ENCODE results near the gene ZXDB. TPM values are rescaled to one million over a fixed set of nuclear protein-coding genes. Genes with fewer than 3 reads are reported as not detected.

The ZXDB gene
- total and polyA plus RNA-seq, 2 experiments from 2014 or later = 2.5 to 16.1 TPM

- TF ChIP-seq, protein P1, sequence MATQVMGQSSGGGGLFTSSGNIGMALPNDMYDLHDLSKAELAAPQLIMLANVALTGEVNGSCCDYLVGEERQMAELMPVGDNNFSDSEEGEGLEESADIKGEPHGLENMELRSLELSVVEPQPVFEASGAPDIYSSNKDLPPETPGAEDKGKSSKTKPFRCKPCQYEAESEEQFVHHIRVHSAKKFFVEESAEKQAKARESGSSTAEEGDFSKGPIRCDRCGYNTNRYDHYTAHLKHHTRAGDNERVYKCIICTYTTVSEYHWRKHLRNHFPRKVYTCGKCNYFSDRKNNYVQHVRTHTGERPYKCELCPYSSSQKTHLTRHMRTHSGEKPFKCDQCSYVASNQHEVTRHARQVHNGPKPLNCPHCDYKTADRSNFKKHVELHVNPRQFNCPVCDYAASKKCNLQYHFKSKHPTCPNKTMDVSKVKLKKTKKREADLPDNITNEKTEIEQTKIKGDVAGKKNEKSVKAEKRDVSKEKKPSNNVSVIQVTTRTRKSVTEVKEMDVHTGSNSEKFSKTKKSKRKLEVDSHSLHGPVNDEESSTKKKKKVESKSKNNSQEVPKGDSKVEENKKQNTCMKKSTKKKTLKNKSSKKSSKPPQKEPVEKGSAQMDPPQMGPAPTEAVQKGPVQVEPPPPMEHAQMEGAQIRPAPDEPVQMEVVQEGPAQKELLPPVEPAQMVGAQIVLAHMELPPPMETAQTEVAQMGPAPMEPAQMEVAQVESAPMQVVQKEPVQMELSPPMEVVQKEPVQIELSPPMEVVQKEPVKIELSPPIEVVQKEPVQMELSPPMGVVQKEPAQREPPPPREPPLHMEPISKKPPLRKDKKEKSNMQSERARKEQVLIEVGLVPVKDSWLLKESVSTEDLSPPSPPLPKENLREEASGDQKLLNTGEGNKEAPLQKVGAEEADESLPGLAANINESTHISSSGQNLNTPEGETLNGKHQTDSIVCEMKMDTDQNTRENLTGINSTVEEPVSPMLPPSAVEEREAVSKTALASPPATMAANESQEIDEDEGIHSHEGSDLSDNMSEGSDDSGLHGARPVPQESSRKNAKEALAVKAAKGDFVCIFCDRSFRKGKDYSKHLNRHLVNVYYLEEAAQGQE (IDR thresholded peaks at IDR 0.05; ENCODE audit: unreplicated experiment) = no peak
- no peak for TF ChIP-seq POLR2AphosphoS5 (IDR thresholded peaks at IDR 0.05; ENCODE audit: low read depth)
- TF ChIP-seq, protein P2, sequence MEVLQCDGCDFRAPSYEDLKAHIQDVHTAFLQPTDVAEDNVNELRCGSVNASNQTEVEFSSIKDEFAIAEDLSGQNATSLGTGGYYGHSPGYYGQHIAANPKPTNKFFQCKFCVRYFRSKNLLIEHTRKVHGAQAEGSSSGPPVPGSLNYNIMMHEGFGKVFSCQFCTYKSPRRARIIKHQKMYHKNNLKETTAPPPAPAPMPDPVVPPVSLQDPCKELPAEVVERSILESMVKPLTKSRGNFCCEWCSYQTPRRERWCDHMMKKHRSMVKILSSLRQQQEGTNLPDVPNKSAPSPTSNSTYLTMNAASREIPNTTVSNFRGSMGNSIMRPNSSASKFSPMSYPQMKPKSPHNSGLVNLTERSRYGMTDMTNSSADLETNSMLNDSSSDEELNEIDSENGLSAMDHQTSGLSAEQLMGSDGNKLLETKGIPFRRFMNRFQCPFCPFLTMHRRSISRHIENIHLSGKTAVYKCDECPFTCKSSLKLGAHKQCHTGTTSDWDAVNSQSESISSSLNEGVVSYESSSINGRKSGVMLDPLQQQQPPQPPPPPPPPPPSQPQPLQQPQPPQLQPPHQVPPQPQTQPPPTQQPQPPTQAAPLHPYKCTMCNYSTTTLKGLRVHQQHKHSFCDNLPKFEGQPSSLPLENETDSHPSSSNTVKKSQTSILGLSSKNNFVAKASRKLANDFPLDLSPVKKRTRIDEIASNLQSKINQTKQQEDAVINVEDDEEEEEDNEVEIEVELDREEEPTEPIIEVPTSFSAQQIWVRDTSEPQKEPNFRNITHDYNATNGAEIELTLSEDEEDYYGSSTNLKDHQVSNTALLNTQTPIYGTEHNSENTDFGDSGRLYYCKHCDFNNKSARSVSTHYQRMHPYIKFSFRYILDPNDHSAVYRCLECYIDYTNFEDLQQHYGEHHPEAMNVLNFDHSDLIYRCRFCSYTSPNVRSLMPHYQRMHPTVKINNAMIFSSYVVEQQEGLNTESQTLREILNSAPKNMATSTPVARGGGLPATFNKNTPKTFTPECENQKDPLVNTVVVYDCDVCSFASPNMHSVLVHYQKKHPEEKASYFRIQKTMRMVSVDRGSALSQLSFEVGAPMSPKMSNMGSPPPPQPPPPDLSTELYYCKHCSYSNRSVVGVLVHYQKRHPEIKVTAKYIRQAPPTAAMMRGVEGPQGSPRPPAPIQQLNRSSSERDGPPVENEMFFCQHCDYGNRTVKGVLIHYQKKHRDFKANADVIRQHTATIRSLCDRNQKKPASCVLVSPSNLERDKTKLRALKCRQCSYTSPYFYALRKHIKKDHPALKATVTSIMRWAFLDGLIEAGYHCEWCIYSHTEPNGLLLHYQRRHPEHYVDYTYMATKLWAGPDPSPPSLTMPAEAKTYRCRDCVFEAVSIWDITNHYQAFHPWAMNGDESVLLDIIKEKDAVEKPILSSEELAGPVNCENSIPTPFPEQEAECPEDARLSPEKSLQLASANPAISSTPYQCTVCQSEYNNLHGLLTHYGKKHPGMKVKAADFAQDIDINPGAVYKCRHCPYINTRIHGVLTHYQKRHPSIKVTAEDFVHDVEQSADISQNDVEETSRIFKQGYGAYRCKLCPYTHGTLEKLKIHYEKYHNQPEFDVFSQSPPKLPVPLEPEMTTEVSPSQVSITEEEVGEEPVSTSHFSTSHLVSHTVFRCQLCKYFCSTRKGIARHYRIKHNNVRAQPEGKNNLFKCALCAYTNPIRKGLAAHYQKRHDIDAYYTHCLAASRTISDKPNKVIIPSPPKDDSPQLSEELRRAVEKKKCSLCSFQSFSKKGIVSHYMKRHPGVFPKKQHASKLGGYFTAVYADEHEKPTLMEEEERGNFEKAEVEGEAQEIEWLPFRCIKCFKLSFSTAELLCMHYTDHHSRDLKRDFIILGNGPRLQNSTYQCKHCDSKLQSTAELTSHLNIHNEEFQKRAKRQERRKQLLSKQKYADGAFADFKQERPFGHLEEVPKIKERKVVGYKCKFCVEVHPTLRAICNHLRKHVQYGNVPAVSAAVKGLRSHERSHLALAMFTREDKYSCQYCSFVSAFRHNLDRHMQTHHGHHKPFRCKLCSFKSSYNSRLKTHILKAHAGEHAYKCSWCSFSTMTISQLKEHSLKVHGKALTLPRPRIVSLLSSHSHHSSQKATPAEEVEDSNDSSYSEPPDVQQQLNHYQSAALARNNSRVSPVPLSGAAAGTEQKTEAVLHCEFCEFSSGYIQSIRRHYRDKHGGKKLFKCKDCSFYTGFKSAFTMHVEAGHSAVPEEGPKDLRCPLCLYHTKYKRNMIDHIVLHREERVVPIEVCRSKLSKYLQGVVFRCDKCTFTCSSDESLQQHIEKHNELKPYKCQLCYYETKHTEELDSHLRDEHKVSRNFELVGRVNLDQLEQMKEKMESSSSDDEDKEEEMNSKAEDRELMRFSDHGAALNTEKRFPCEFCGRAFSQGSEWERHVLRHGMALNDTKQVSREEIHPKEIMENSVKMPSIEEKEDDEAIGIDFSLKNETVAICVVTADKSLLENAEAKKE (CRISPR knock-in tag; IDR thresholded peaks at IDR 0.05) = no peak
Observed at GRCh38 chrX:57583477-57583876, 8.3 kb upstream of the ZXDB start (continued).

DNA sequence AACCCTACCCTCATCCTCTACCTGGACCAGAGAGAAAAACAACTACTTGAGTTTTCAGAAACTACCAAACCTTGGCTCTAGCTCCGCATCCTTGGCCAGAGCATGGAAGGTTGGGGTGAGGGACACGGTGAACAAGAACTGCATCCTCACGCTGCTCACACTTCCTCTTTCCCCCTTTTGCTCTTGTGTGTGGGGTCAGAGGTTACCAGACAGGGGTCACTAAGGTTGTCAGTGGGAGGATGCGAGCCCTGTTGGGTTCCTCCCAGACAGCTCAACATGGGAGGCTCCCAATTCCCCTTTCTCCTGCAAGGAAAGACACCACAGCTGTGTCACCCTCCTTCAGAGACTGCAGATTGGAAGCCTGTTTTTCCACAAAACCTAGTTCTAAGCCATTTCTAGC lies 5.5 kb upstream of the ZXDB start:
- DNase-seq (ENCODE audit: low spot score) = no peak
- Histone ChIP-seq H3K27me3 (ENCODE audit: insufficient read depth) (no peaks in the 10 kb centered on the region), H3K36me3 (ENCODE audit: insufficient read depth) (no peaks in the 10 kb centered on the region), H3K4me1 (ENCODE audit: insufficient read depth) (no peaks in the 10 kb centered on the region), H4K20me1 (replicated peaks; ENCODE audit: insufficient read depth) (no peaks in the 10 kb centered on the region), H3K9me2 (ENCODE audit: insufficient read depth) (no peaks in the 10 kb centered on the region), H3K4me3 (no peak overlapping the region), H2AFZ (no peak overlapping the region), H3K27ac (ENCODE audit: low read depth) (no peak overlapping the region), H3K79me2 (replicated peaks; ENCODE audit: insufficient read depth) (no peaks in the 10 kb centered on the region), H3F3A (replicated peaks; ENCODE audit: low read depth) (no peaks in the 10 kb centered on the region), H3K4me2 (no peak overlapping the region)
- ATAC-seq = no peak
- Mint-ChIP-seq H3K4me3 (no peak overlapping the region), H3K27me3 (ENCODE audit: insufficient read depth, low read depth, poor library complexity) (no peaks in the 10 kb centered on the region), H3K27ac (no peak overlapping the region), H3K4me1 (peaks cover 9% of the 10 kb centered on the region), H3K36me3 (ENCODE audit: low read depth) (no peaks in the 10 kb centered on the region; the same call in 2 of the 3 replicates), H3K9me3 (no peaks in the 10 kb centered on the region)
- TF ChIP-seq JUNB (IDR thresholded peaks at IDR 0.05; ENCODE audit: unreplicated experiment) = no peak
- TF ChIP-seq NANOG (IDR thresholded peaks at IDR 0.05; ENCODE audit: borderline replicate concordance) = no peak
- TF ChIP-seq POLR2AphosphoS5 (IDR thresholded peaks at IDR 0.05; ENCODE audit: low read depth) = no peak
- no peak for TF ChIP-seq EZH2phosphoT487 (IDR thresholded peaks at IDR 0.05; ENCODE audit: unreplicated experiment)
- TF ChIP-seq, protein P1 (IDR thresholded peaks at IDR 0.05; ENCODE audit: unreplicated experiment) = no peak
- no peak for TF ChIP-seq CTCF (conservative IDR thresholded peaks at IDR 0.05; ENCODE audit: low read depth in 2 of 2)
